CD4-positive, alpha-beta T cell treated with Interleukin-10 for 1 hour (primary cell): Measurements from ENCODE around the gene ZNF768.
"Not testable (repeated sequence)": the region's sequence is repeated elsewhere in the genome, so short reads cannot be mapped to it uniquely, and the experiment has no call there.

Experiments
- DNase-seq: peaks from one replicate; pipeline ENCODE4 v3.0.0-alpha.2; 2020

Gene ZNF768

DNA sequence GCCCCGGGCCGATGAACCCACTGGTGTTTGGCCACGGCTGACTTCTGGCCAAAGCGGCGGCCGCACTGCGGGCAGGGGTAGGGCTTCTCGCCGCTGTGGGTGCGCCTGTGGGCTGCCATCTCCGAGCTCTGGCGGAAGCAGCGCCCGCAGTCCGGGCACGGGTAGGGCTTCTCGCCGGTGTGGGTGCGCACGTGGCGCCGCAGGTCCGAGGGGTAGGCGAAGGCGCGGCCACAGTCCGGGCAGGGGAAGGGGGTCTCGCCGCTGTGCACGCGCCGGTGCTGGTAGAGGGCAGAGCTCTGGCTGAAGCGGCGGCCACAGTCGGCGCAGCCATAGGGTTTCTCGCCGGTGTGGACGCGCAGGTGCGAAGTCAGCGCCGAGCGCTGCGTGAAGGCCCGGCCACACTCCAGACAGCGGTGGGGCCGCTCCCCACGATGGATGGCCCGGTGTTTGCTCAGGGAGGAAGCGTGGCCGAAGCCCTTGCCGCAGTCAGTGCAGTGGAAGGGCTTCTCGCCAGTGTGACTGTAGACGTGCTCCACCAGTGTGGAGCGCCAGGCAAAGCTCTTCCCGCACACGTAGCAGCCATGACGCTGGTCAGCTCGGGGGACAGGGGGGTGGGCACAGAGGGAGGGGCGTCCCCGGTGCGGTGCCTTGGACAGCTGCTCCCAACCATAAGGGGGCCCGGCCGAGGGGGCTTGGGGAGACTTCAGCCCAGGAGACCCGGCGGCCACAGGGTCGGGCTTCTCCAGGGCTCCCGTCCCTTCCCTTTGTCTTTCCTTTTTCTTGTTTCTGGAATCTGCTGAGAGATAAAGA, 29.2 kb upstream of the ZNF768 start:
- DNase-seq: no peak

DNA sequence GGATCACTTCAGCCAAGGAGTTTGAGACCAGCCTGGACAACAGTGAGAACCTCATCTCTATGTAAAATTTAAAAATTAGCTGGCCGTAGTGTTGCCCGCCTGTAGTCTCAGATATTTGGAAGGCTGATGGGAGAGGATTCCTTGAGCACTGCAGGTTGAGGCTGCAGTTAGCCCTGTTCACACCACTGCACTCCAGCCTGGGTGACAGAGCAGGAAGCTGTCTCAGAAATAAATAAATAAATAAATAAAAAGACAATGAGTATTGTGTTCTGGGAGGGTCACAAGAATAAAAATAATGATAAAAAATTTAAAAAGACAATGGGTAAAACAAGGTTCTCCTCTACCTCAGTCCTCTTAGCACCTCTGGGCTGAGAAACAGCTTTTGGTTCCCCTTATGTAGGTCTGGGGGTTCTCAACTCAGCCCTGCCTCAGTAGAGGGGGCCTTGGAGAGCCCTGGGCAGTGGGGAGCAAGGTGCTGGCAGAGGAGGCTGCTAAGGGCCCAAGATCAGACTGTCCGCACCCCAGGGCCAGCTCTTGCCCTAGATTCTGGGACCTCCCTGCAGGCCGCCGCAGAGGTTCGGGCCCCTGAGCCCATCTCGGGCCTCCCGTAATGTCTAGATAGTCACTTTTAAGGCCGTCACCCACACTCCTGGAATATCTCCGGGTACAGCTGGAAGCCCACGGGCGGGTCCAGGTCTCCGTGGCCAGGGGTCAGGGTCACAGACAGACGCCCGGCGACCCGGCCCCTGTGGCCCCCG, 28.4 kb upstream of the ZNF768 start:
- no peak for DNase-seq

DNA sequence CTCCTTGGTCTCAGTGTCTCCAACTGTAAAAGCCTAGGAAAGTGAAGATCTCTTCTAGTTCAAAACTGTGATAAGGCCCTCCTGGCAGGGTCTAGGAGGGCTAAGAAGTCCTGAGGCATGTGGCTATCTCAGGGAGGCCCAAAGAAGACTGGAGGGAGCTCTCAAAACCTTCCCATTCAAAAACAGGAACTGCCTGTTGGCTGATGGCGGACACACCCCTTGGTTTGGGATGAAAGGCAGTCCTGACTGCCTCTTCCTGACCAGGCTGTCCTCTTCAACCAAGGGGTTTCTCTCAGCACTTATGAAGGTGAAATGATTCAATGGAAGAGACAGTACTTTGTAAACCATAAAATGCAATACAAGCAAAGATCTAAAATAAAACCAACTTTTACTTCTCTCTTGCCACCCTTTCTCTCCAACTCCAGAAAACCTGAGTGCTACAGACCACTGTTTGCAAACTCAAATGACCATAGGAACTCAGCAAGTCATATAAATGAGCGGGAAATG, 27.1 kb upstream of the ZNF768 start:
- DNase-seq: no peak

DNA sequence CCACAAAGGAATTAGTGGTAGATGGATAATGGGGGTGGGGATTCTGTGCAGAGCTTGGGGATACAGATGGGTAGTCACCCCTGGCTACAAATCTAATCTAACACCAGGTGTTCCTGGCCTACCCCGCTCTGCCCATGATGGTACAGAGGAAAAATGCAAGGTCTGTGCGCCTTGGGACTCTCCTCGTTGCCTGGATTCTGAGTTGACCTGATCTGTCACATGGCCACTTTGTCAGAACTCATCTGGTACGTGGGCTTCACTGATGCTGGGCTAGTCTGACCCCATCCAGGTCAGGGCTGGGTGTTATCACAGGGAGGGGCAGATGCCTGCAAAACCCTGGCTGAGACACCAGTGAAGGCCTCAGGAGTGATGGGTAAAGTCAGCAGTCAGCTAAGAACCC, 26.6 kb upstream of the ZNF768 start:
- DNase-seq: no peak

DNA sequence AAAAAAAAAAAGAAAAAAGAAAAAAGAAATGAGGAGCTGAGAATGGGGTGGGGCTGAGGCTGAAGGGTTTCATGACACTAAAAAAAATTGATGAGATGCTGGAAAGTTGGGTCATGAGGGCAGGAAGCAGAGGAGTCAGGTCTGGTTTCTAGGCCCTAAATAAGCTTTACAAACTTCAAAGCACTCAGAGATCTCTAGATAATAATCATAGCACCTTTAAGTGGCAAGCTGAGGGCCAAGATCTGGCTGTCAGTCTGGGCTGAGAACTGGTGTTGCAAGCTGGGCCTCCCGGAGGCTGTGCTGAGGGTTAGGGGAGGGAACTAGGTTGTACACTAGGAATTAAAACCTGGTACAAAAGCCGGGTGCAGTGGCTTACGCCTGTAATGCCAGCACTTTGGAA, 25.4 kb upstream of the ZNF768 start:
- DNase-seq: peak; percentile 85

DNA sequence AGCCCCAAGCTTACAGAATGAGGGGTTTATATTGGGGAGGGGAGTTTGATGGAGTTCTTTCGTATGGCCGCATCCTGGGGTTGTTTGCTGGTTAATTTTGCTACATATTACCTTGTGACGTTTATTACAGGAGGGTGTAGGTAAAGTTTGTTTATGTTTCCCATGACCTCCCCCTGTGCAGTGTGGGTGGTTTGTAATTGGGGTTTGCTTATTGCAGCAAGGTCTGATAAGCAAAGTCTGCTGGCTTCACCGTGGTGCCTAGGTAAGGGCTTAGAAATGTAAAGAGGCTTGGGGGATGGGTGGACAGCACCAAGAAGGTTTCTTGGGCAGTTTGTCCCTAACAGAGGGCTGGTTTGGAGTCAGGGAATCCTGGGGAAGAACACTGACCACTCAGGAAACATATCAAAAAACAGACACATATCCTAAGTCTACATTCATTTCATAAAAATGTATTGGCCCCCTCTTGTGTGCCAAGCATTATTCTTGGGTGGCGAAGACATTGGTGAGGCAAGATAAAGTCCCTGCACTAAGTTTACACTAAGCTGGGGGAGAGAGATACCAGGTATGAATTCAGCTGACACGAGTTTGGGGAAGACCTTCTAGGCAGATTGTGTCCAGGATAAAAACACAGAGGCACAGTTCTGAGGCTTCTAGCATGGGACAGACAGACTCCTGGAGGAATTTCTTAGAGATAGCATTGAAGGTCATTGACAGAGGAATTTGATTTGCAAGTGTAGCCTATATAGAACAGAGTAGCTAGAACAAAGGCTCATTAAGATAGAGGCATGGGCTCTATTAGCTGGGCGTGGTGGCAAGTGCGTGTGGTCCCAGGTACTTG, 22.3 kb upstream of the ZNF768 start:
- no peak for DNase-seq

DNA sequence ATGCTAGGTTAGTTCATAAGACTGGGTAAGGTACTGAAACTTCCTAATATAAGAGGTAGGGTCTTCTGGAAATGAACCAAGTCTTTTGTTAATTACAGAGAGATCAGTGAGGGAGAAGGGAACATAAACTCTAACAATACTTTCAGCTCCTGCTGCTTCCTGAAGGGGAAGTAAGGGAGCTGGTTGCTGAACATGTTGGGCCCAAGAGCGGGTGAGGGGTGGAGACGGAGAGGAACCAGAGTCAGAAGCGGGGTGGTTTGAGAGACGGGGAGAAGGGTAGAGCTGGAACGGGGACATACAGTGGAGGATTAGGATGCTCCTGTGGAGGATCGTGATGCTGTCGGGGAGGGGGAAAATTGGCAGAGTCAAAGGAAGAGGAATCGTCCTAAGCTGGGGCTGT, 19.7 kb upstream of the ZNF768 start:
- no peak for DNase-seq

DNA sequence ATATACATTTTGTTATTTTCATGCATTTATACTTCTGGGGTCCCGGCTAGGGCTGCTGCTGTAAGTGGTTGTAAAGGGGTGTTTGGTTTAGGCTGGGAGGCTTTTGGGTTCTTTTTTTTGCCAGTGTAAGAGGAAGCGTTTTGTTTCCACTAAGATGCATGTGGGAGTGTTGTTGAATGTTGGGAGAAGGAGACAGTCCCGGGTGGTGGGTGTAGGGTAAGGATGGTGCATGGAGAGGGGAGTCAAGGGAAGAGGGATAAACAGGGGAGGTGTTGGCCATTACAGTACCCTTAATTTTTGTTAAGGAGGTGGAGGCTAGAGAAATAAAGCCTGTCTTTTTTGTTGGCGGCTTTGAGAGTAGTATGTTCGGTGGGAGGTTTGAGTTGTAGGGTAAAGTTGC, 16.7 kb upstream of the ZNF768 start:
- no peak for DNase-seq

DNA sequence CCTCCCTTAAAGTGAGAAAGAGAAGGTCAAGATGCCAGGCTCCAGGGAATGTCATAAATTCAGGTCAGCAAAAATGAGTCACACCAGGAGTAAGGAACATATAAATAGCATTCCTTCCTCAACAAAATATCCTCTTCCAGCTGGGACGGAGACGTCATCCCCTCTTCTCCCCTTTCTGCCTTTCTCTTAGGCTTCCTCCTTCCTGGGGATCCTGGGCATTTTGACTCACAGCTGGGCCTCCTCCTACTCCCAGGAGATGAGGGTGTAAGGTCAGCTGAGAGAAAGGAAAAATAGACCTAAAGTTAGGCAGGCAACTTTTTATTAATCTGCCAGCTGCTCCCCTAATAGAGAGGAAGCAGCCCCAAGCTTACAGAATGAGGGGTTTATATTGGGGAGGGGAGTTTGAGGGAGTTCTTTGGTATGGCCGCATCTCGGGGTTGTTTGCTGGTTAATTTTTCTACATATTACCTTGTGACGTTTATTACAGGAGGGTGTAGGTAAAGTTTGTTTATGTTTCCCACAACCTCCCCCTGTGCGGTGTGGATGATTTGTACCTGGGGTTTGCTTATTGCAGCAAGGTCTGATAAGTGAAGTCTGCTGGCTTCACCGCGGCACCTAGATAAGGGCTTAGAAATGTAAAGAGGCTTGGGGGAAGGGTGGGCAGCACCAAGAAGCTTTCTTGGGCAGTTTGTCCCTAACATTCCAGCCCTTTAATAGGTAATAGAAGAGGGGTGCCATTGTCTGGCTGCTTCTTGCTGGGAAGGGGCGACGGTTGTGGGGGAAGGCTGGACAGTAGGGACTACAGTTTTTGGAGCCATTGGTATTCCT, 15.3 kb upstream of the ZNF768 start:
- DNase-seq: no peak

DNA sequence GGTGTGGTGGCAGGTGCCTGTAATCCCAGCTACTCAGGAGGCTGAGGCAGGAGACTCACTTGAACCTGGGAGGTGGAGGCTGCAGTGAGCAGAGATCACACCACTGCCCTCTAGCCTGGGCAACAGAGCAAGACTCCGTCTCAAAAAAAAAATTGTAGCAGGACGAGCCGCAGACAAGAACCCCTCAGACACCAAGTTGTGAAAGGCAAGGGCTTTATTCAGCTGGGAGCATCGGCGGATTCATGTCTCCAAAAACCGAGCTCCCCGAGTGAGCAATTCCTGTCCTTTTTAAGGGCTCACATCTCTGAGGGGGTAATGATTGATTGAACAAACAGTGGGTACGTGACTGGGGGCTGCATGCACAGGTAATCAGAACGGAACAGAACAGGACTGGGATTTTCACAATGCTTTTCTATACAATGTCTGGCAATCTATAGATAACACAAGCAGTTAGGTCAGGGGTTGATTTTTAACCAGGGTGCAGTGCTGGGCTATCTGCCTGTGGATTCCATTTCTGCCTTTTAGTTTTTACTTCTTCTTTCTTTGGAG, 14.6 kb upstream of the ZNF768 start:
- DNase-seq: not testable (repeated sequence)

DNA sequence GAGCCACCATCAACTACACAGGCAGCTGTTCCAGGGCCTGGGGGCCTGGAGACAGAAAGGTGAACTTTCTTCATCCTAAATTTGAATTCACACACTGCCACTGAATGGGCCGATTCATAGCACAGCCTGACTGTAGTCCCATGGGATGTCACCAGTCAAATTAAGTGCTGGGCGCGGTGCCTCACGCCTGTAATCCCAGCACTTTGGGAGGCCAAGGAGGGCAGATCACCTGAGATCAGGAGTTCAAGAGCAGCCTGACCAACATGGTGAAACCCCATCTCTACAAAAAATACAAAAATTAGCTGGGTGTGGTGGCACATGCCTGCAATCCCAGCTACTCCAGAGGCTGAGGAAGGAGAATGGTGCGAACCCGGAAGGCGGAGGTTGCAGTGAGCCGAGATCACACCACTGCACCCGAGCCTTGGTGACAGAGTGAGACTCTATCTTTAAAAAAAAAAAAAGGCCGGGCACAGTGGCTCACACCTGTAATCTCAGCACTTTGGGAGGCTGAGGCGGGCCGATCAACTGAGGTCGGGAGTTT, 13.7 kb upstream of the ZNF768 start:
- not testable (repeated sequence) for DNase-seq

DNA sequence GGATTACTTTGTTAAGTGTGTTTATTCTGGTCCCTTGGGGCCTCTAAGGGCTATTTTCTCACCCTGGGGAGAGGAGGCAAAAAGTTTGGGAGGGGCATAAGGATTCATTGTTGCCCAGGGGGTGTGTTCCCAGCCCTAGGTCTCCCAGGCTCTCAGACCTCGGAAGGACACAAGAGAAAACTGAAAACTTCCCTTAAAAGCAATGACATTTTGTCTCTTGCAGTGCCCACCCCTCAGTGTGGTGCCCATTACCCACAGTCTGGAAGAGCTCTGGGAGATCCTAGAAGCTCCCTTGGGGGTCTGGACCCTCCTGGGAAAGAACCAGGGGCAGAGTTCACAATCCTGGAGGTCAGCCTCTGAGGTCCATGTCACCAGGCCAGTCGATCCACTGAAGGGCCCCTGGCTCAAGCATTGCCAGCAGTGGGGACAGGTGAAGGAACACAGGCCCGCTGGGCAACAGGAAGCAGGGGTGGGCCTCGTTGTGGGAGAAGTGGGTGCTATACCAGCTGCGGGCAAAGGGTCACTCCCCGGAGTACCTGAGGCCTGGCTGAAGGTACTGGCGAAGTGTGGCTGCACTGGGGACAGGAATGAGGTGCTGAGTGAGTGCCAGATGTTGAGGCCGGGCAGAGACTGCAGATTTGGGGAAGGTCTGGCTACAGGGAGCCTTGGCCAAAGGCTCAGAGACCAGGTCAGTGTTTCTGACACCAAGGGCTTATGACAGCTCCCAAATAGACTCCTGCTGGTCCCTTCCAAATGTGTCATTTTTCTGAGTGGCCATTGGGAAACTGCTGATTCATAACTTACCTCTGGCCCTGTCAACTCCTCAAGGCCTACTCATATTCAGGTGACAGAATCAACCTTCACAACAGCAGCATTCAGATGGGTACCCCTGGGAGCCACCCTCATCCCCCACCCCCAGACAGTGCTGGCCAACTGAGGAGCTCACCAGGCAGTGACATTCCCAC, 12.9 kb upstream of the ZNF768 start:
- DNase-seq: no peak

DNA sequence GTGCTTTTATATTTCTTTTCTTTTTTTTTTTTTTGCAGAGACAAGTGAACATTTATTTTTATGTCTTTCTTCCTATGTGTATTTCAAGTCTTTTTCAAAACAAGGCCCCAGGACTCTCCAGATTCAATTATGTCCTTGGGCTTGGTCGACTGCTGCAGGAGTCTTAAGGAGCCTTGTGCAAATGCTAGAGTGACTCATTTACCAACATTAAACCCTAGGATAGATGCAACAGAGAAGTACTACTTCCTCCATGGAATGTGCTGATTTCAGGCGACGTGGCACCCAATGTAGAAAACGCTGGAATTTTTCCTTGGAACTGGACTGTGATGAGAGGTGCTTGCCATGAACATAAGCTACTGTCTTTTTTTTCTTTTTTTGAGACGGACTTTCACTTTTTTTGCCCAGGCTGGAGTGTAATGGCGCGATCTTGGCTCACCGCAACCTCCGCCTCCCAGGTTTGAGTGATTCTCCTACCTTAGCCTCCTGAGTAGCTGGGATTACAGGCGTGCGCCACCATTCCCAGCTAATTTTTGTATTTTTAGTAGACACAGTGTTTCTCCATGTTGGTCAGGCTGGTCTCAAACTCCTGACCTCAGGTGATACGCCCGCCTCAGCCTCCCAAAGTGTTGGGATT, 10.1 kb upstream of the ZNF768 start:
- not testable (repeated sequence) for DNase-seq

DNA sequence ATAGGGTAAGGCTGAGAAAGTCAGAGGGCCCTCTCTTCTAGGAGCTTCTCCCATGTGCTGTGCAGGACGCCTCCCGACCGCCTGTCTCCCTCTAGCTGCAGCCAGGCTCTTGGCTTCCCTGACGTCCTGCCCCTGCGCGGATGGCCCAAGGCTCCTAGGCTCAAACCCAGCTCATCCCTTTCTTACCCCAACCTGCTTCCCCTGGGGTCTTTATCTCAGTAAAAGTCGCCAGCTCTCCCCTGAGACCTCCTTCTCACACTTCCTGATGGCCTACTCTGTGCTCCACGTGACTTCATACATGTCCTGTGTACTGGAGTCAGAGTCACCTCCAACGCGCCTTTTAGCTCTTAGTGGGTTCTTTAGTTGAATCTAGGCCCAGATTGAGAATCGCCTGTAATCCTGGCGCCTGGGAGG, 9.4 kb upstream of the ZNF768 start:
- peak; percentile 67 for DNase-seq

DNA sequence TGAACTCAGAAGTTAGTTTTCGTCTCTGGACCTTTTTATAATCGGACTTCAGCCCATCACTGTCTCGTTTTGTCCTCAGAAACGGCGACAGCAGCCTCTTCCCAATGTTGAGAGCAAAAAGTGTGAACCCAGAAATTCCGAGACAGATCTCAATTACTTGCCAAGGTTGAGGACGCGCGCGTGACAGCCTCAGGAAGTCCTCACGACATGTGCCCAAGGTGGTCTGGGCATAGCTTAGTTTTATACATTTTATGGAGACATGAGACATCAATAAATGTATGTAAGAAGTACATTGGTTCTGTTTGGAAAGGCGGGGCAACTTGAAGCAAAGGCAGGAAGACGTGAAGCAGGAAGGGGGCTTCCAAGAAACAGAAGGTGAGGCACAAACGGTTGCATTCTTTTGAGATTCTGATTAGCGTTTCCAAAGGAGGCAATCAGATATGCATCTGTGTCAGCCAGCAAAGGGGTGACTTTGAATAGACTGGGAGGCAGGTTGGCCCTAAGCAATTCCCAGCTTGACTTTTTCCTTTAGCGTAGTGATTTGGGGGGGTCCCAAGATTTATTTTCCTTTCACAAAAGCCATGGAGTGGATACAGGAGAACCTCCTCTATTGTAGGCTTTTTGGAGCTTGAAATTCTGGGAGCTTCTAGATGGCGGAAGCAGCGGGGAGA, 8.9 kb upstream of the ZNF768 start:
- peak; percentile 54 for DNase-seq

DNA sequence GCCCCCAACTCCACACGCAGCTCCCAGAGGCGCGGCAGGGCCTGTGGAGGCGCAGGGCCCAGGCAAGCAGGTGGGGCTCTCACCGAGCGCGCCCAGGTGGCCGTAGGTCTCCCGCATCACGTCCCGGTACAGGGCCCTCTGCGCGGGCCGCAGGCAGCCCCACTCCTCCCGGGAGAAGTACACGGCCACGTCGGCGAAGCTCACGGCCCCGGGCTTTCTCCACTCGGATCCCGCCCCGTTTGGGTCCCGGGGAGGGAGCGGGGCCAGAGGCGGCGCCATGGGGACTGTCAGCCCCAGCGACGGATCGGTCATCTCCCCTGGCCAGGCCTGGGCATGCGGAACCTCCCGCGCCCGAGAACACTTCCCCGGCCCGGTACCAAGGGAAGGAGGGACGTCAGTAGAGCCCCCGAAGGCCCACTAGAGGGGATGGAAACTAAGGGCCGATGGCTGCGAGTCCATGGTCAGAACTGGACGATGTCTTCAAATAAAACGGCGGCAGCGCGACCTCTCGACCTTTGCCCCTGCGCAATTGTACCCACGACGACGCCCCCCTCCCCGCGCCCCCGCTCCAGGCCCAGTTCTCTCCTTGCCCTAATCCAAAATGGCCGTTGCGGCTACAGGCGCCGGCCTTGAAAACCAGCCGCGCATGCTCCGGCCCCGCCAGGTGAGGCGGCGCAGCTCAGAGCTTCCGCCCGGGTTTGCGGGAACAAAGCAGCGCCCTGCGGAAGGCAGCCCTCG, 8.2 kb upstream of the ZNF768 start, which contains the start of gene ZNF747:
Gene ZNF747, minus strand, starts transcription at position 491 of the 738 bp plus-strand sequence. Its CDS starts 179 bp downstream, at position 312.
- DNase-seq: peak; percentile 94

DNA sequence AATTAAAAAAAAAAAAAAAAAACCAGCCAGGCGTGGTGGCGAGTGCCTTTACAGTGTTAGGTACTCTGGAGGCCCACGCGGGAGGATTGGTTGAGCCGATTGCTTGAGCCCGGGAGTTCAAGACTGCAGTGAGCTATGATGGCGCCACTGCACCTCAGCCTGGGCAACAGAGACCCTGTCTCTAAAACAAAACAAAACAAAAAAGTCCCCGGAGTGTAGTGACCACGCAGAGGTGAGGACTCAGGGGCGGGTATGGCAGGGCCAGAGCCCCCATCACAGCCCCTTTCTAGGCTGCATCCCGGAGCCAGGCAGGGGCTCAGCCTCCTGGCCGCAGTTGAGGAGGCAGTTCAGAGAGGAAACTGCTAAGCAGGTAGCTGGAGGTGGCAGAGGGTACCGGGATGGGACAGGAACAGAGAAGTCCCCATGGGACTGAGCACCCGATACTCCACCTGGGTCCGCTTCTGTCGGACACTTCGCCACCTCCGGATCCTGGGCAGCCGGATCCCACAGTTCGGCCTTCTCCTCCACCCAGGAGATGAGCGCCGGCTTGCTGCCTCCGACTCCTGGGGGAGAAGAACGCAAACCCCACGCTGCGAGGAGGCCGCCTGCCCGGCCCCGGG, 7.5 kb upstream of the ZNF768 start:
- DNase-seq: peak; percentile 23

DNA sequence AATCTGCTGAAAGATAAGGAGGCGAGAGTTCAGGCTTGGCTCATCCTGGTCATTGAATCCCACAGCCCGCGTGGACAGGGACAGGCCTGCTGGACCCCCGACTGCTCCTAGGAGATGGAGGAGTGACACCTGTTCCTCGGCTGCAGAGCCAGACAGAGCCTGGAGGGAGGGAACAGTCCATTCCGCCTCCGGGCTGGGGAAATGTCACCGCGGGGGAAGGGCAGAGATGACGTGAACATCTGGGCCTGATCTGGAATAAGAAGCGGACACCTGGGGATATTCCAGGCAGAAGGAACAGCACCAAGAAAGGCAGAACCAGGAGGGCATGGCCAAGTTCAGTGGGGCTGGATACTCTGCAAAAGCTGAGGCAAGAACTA, 6.8 kb upstream of the ZNF768 start:
- DNase-seq: no peak
